ENCODE data around the gene AIG1. TPM values are rescaled to one million over a fixed set of nuclear protein-coding genes. Genes with fewer than 3 reads are reported as not detected.

The AIG1 gene
- total RNA-seq, 1 donor = 9.8 TPM

GRCh38 chr6:143141442-143141841 is 80.8 kb downstream of the AIG1 start:
- Histone ChIP-seq H3K27me3 (ENCODE audit: insufficient read depth, low read length) (no peaks in the 10 kb centered on the region), H3K4me1 (ENCODE audit: insufficient read depth, low read length) (no peaks in the 10 kb centered on the region), H3K9me3 (ENCODE audit: low read depth, low read length) (no peaks in the 10 kb centered on the region), H3K4me3 (ENCODE audit: low read length) (no peak overlapping the region)

- no peaks in the 10 kb centered on the region for H3K27me3 ChIP-seq (ENCODE audit: insufficient read depth, low read length)
- no peaks in the 10 kb centered on the region for H3K9me3 ChIP-seq (ENCODE audit: low read depth, low read length)
- H3K4me1 ChIP-seq (ENCODE audit: insufficient read depth, low read length) = no peaks in the 10 kb centered on the region
- H3K4me3 ChIP-seq (ENCODE audit: low read length) = no peak overlapping the region
These were observed 85.6 kb downstream of the AIG1 start for GRCh38 chr6:143146186-143146851.

- Histone ChIP-seq H3K27me3 (ENCODE audit: insufficient read depth, low read length) (no peaks in the 10 kb centered on the region), H3K9me3 (ENCODE audit: low read depth, low read length) (no peaks in the 10 kb centered on the region), H3K4me1 (ENCODE audit: insufficient read depth, low read length) (no peaks in the 10 kb centered on the region), H3K4me3 (ENCODE audit: low read length) (no peak overlapping the region)
These were observed 89.1 kb downstream of the AIG1 start for GRCh38 chr6:143149771-143150170.

- H3K4me3 ChIP-seq (ENCODE audit: low read length) = no peak overlapping the region
- H3K9me3 ChIP-seq (ENCODE audit: low read depth, low read length) = no peaks in the 10 kb centered on the region
- no peaks in the 10 kb centered on the region for H3K4me1 ChIP-seq (ENCODE audit: insufficient read depth, low read length)
- H3K27me3 ChIP-seq (ENCODE audit: insufficient read depth, low read length) = no peaks in the 10 kb centered on the region
These were observed 89.6 kb downstream of the AIG1 start for GRCh38 chr6:143150281-143150680.

GRCh38 chr6:143151381-143151780 is 90.7 kb downstream of the AIG1 start:
- no peaks in the 10 kb centered on the region for H3K9me3 ChIP-seq (ENCODE audit: low read depth, low read length)
- H3K4me3 ChIP-seq (ENCODE audit: low read length) = no peak overlapping the region
- H3K27me3 ChIP-seq (ENCODE audit: insufficient read depth, low read length) = no peaks in the 10 kb centered on the region
- no peaks in the 10 kb centered on the region for H3K4me1 ChIP-seq (ENCODE audit: insufficient read depth, low read length)

- Histone ChIP-seq H3K4me3 (ENCODE audit: low read length) (no peak overlapping the region), H3K4me1 (ENCODE audit: insufficient read depth, low read length) (no peaks in the 10 kb centered on the region), H3K9me3 (ENCODE audit: low read depth, low read length) (no peaks in the 10 kb centered on the region), H3K27me3 (ENCODE audit: insufficient read depth, low read length) (no peaks in the 10 kb centered on the region)
These were observed 95.0 kb downstream of the AIG1 start for GRCh38 chr6:143155681-143156080.

- no peaks in the 10 kb centered on the region for H3K27me3 ChIP-seq (ENCODE audit: insufficient read depth, low read length)
- H3K9me3 ChIP-seq (ENCODE audit: low read depth, low read length) = no peaks in the 10 kb centered on the region
- H3K4me1 ChIP-seq (ENCODE audit: insufficient read depth, low read length) = no peaks in the 10 kb centered on the region
- H3K4me3 ChIP-seq (ENCODE audit: low read length) = no peak overlapping the region
These were observed 96.4 kb downstream of the AIG1 start for GRCh38 chr6:143157131-143157530.

- Histone ChIP-seq H3K9me3 (ENCODE audit: low read depth, low read length) (no peaks in the 10 kb centered on the region), H3K4me1 (ENCODE audit: insufficient read depth, low read length) (no peaks in the 10 kb centered on the region)
These were observed 97.5 kb downstream of the AIG1 start for GRCh38 chr6:143158113-143158581.

GRCh38 chr6:143159001-143159400 is 98.3 kb downstream of the AIG1 start:
- no peaks in the 10 kb centered on the region for H3K4me1 ChIP-seq (ENCODE audit: insufficient read depth, low read length)
- H3K9me3 ChIP-seq (ENCODE audit: low read depth, low read length) = no peaks in the 10 kb centered on the region
- no peaks in the 10 kb centered on the region for H3K27me3 ChIP-seq (ENCODE audit: insufficient read depth, low read length)
- no peak overlapping the region for H3K4me3 ChIP-seq (ENCODE audit: low read length)

More at GRCh38 chr6:143158113-143158581, 97.5 kb downstream of the AIG1 start:
- Histone ChIP-seq H3K27me3 (ENCODE audit: insufficient read depth, low read length) (no peaks in the 10 kb centered on the region), H3K4me3 (ENCODE audit: low read length) (no peak overlapping the region)

GRCh38 chr6:143160015-143160414 is 99.3 kb downstream of the AIG1 start:
- H3K4me3 ChIP-seq (ENCODE audit: low read length) = no peak overlapping the region
- no peaks in the 10 kb centered on the region for H3K9me3 ChIP-seq (ENCODE audit: low read depth, low read length)
- H3K4me1 ChIP-seq (ENCODE audit: insufficient read depth, low read length) = no peaks in the 10 kb centered on the region
- no peaks in the 10 kb centered on the region for H3K27me3 ChIP-seq (ENCODE audit: insufficient read depth, low read length)

- Histone ChIP-seq H3K4me1 (ENCODE audit: insufficient read depth, low read length) (no peaks in the 10 kb centered on the region), H3K9me3 (ENCODE audit: low read depth, low read length) (no peaks in the 10 kb centered on the region), H3K4me3 (ENCODE audit: low read length) (no peak overlapping the region), H3K27me3 (ENCODE audit: insufficient read depth, low read length) (no peaks in the 10 kb centered on the region)
These were observed 99.9 kb downstream of the AIG1 start for GRCh38 chr6:143160439-143161220.

GRCh38 chr6:143163621-143164020 is 102.9 kb downstream of the AIG1 start:
- no peaks in the 10 kb centered on the region for H3K4me1 ChIP-seq (ENCODE audit: insufficient read depth, low read length)
- no peak overlapping the region for H3K4me3 ChIP-seq (ENCODE audit: low read length)
- H3K9me3 ChIP-seq (ENCODE audit: low read depth, low read length) = no peaks in the 10 kb centered on the region
- H3K27me3 ChIP-seq (ENCODE audit: insufficient read depth, low read length) = no peaks in the 10 kb centered on the region

GRCh38 chr6:143164565-143165105 is 103.9 kb downstream of the AIG1 start:
- Histone ChIP-seq H3K4me1 (ENCODE audit: insufficient read depth, low read length) (no peaks in the 10 kb centered on the region), H3K9me3 (ENCODE audit: low read depth, low read length) (no peaks in the 10 kb centered on the region), H3K27me3 (ENCODE audit: insufficient read depth, low read length) (no peaks in the 10 kb centered on the region), H3K4me3 (ENCODE audit: low read length) (no peak overlapping the region)

- no peaks in the 10 kb centered on the region for H3K9me3 ChIP-seq (ENCODE audit: low read depth, low read length)
These were observed 104.7 kb downstream of the AIG1 start for GRCh38 chr6:143165315-143165855.

GRCh38 chr6:143166247-143166695 is 105.6 kb downstream of the AIG1 start:
- H3K4me1 ChIP-seq (ENCODE audit: insufficient read depth, low read length) = no peaks in the 10 kb centered on the region
- no peaks in the 10 kb centered on the region for H3K9me3 ChIP-seq (ENCODE audit: low read depth, low read length)
- no peak overlapping the region for H3K4me3 ChIP-seq (ENCODE audit: low read length)
- H3K27me3 ChIP-seq (ENCODE audit: insufficient read depth, low read length) = no peaks in the 10 kb centered on the region

More at GRCh38 chr6:143165315-143165855, 104.7 kb downstream of the AIG1 start:
- Histone ChIP-seq H3K27me3 (ENCODE audit: insufficient read depth, low read length) (no peaks in the 10 kb centered on the region), H3K4me1 (ENCODE audit: insufficient read depth, low read length) (no peaks in the 10 kb centered on the region), H3K4me3 (ENCODE audit: low read length) (no peak overlapping the region)

Data from mononuclear cell (primary cell).